ENCODE data around the gene CASTOR1.

The CASTOR1 gene

GRCh38 chr22:30238136-30238535 is 51.2 kb downstream of the CASTOR1 start:
- H3K4me1 ChIP-seq (ENCODE audit: control insufficient read depth in 1 of 2, insufficient read depth in 2 of 2, low read length in 2 of 2) = no peaks in the 10 kb centered on the region
- peaks cover 0 to under 1% of the 10 kb centered on the region in 2 donors for H3K36me3 ChIP-seq (ENCODE audit: control insufficient read depth in 1 of 2, insufficient read depth in 2 of 2, low read length in 2 of 2)
- H3K9me3 ChIP-seq (ENCODE audit: control insufficient read depth in 1 of 2, low read length in 2 of 2) = no peaks in the 10 kb centered on the region
- H3K27ac ChIP-seq (ENCODE audit: low read length) = no peak overlapping the region
- no peaks in the 10 kb centered on the region for H3K27me3 ChIP-seq (ENCODE audit: low read depth, low read length)
- no peak overlapping the region for H3K4me3 ChIP-seq (ENCODE audit: low read depth in 1 of 2, low read length in 2 of 2)

DNA sequence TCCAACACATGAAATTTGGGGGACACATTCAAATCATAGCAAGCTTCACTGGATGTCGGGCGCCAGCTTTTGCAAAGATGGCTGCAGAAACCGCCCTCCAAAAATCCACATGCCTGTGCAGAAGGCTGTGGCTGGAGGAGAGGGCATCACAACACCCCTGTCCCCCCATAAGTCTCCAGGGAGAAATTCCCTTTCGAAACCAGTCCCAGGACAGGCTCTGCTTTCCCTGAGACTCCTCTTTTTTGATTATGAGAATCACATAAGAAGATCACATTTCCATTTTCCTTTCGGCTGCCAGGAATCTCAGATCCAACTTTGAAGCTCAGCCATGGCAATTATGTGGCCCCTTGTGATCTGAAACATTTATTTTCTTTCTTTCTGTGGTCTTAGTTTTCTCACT is 52.4 kb downstream of the CASTOR1 start:
- no peaks in the 10 kb centered on the region for H3K4me1 ChIP-seq (ENCODE audit: control insufficient read depth in 1 of 2, insufficient read depth in 2 of 2, low read length in 2 of 2)
- H3K36me3 ChIP-seq (ENCODE audit: control insufficient read depth in 1 of 2, insufficient read depth in 2 of 2, low read length in 2 of 2) = no peaks in the 10 kb centered on the region
- no peak overlapping the region for H3K4me3 ChIP-seq (ENCODE audit: low read depth in 1 of 2, low read length in 2 of 2)
- H3K27me3 ChIP-seq (ENCODE audit: low read depth, low read length) = peaks cover 5% of the 10 kb centered on the region
- H3K27ac ChIP-seq (ENCODE audit: low read length) = no peak overlapping the region
- no peaks in the 10 kb centered on the region for H3K9me3 ChIP-seq (ENCODE audit: control insufficient read depth in 1 of 2, low read length in 2 of 2)

DNA sequence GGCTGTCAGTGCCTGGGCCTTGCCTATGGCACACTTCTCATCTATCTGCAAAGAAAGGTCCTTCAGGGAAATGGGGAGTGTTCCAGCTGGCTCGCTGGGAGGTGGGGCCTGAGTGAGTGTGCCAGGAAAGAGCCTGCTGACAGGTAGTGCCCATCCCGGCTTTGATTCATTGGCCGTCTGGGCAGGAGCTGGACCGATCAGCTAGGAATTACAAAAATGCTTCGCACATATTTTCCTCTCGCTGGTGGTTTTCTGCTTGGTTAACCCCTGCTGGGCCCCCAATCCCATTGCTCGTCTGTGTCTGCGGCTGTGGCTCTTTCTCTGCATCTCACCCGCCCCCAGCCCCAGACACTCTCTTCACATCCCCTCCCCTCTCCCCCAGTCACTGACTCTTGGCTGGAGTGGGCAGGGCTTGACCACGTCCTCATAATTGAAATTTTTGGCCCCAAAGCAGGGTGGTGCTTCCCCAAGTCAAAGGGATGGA is 53.6 kb downstream of the CASTOR1 start:
- no peaks in the 10 kb centered on the region for H3K36me3 ChIP-seq (ENCODE audit: control insufficient read depth in 1 of 2, insufficient read depth in 2 of 2, low read length in 2 of 2)
- no peak overlapping the region for H3K27ac ChIP-seq (ENCODE audit: low read length)
- H3K4me3 ChIP-seq (ENCODE audit: low read depth in 1 of 2, low read length in 2 of 2) = no peak overlapping the region
- H3K27me3 ChIP-seq (ENCODE audit: low read depth, low read length) = peaks cover 5% of the 10 kb centered on the region
- no peaks in the 10 kb centered on the region for H3K4me1 ChIP-seq (ENCODE audit: control insufficient read depth in 1 of 2, insufficient read depth in 2 of 2, low read length in 2 of 2)
- H3K9me3 ChIP-seq (ENCODE audit: control insufficient read depth in 1 of 2, low read length in 2 of 2) = no peaks in the 10 kb centered on the region

Measured in muscle layer of duodenum (tissue), 2 donors.